Endothelial cell of umbilical vein (primary cell): Measurements from ENCODE around the gene MCF2L.

Source experiments
- EZH2 ChIP-seq: IDR thresholded peaks from 2 replicates; pipeline ENCODE4 v1.6.1; 2012; ENCODE audit warnings: borderline replicate concordance, low read depth, mild to moderate bottlenecking, moderate library complexity, low read length, inconsistent platforms; ENCODE audit not compliant: severe bottlenecking
- POLR2AphosphoS5 ChIP-seq: IDR thresholded peaks from 2 replicates; pipeline ENCODE4 v1.6.1; 2012; ENCODE audit warnings: low read depth, mild to moderate bottlenecking, control low read depth, low read length, moderate library complexity; ENCODE audit not compliant: insufficient read depth
- TF ChIP-seq, protein P1 (sequence below), 2 donors: IDR thresholded peaks; 1 replicate in 1 of 2; 2 replicates in 1 of 2; pipeline ENCODE4 v1.5.1; 2011; ENCODE audit warnings: low read length in 2 of 2, mild to moderate bottlenecking in 2 of 2, moderate library complexity in 2 of 2, control low read depth in 1 of 2, inconsistent platforms in 1 of 2, low read depth in 1 of 2; ENCODE audit not compliant: insufficient read depth in 1 of 2; ENCODE audit errors: extremely low read depth in 1 of 2

DNA sequence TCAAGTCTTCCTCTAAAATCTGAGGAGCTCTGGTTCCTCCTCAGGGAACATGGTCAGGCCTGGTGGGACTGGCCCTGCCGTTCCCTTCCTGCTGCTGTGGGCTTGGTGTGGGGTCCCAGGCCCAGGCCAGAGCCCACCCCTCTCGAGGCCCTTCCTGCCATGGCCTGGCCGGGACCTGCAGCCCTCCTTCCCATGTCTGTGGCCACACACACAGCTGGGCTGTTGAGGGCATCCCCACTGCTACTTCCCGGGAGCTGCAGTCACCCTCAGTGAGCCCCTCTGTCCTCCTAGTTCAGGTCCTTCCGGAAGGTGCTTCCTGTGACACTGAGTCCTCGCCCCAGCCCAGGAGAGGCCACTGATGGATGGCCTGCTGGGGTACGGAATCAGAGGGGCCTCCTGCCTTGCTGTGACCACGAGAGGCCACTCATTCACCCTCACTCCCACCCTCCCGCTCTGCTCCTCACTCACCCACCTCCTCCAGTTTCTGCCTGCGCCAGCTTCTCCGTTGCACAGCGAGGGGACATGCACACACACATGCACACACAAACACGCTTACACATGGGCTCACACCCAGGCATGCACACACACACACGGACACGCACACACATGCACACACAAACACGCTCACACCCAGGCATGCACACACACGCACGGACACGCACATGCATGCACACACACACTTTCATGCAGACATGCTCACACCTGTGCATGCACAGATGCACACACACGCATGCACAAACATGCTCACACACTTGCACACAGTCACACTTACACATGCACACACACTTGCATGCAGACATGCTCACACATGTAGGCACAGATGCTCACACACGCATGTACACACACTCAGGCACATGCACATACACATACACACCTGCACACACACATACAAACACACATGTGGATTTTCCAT, 7.3 kb upstream of the MCF2L start:
- no peak for TF ChIP-seq EZH2
- TF ChIP-seq, protein P1, sequence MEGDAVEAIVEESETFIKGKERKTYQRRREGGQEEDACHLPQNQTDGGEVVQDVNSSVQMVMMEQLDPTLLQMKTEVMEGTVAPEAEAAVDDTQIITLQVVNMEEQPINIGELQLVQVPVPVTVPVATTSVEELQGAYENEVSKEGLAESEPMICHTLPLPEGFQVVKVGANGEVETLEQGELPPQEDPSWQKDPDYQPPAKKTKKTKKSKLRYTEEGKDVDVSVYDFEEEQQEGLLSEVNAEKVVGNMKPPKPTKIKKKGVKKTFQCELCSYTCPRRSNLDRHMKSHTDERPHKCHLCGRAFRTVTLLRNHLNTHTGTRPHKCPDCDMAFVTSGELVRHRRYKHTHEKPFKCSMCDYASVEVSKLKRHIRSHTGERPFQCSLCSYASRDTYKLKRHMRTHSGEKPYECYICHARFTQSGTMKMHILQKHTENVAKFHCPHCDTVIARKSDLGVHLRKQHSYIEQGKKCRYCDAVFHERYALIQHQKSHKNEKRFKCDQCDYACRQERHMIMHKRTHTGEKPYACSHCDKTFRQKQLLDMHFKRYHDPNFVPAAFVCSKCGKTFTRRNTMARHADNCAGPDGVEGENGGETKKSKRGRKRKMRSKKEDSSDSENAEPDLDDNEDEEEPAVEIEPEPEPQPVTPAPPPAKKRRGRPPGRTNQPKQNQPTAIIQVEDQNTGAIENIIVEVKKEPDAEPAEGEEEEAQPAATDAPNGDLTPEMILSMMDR (IDR thresholded peaks at IDR 0.05; ENCODE audit: extremely low read depth in 1 of 2, insufficient read depth in 1 of 2, low read depth in 1 of 2, low read length in 2 of 2): no peak
- no peak for TF ChIP-seq POLR2AphosphoS5
